Measurements from ENCODE around the gene CEACAM1.
"Not testable (repeated sequence)": the region's sequence is repeated elsewhere in the genome, so short reads cannot be mapped to it uniquely, and the experiment has no call there.

Gene CEACAM1

GRCh38 chr19:42548552-42548951, 20.3 kb upstream of the CEACAM1 start:
- no peak for DNase-seq (ENCODE audit: low read depth in 2 of 2)

GRCh38 chr19:42547929-42548328, 19.6 kb upstream of the CEACAM1 start:
- no peak for DNase-seq (ENCODE audit: low read depth in 2 of 2)

- no peak for DNase-seq (ENCODE audit: low read depth in 2 of 2)
Measured at GRCh38 chr19:42546831-42547500, 18.7 kb upstream of the CEACAM1 start.

GRCh38 chr19:42544146-42544545, 15.9 kb upstream of the CEACAM1 start:
- DNase-seq (ENCODE audit: low read depth in 2 of 2): no peak

- DNase-seq (ENCODE audit: low read depth in 2 of 2): no peak
Measured at GRCh38 chr19:42542791-42543190, 14.5 kb upstream of the CEACAM1 start.

- no peak for DNase-seq (ENCODE audit: low read depth in 2 of 2)
Measured at GRCh38 chr19:42540071-42540553, 11.8 kb upstream of the CEACAM1 start.

GRCh38 chr19:42538841-42539709, 10.8 kb upstream of the CEACAM1 start:
- DNase-seq (ENCODE audit: low read depth in 2 of 2): no peak

- DNase-seq (ENCODE audit: low read depth in 2 of 2): not testable (repeated sequence)
Measured at GRCh38 chr19:42535276-42535675, 7.0 kb upstream of the CEACAM1 start.

- DNase-seq (ENCODE audit: low read depth in 2 of 2): no peak
Measured at GRCh38 chr19:42534391-42534790, 6.1 kb upstream of the CEACAM1 start.

- DNase-seq (ENCODE audit: low read depth in 2 of 2): no peak
Measured at GRCh38 chr19:42532891-42533290, 4.6 kb upstream of the CEACAM1 start.

GRCh38 chr19:42531313-42531712, 3.0 kb upstream of the CEACAM1 start:
- DNase-seq (ENCODE audit: low read depth in 2 of 2): no peak

GRCh38 chr19:42529248-42529764, 1.0 kb upstream of the CEACAM1 start:
- peak; percentile 27 to 58 for DNase-seq (ENCODE audit: low read depth in 2 of 2)

GRCh38 chr19:42524943-42525342, 3.3 kb downstream of the CEACAM1 start:
- DNase-seq (ENCODE audit: low read depth in 2 of 2): no peak

GRCh38 chr19:42524250-42524649, 4.0 kb downstream of the CEACAM1 start:
- DNase-seq (ENCODE audit: low read depth in 2 of 2): no peak

- DNase-seq (ENCODE audit: low read depth in 2 of 2): not testable (repeated sequence)
Measured at GRCh38 chr19:42522262-42522661, 6.0 kb downstream of the CEACAM1 start.

GRCh38 chr19:42521346-42522030, 6.8 kb downstream of the CEACAM1 start:
- no peak for DNase-seq (ENCODE audit: low read depth in 2 of 2)

- no peak for DNase-seq (ENCODE audit: low read depth in 2 of 2)
Measured at GRCh38 chr19:42519108-42519507, 9.2 kb downstream of the CEACAM1 start.

GRCh38 chr19:42516771-42517170, 11.5 kb downstream of the CEACAM1 start:
- DNase-seq (ENCODE audit: low read depth in 2 of 2): no peak

- DNase-seq (ENCODE audit: low read depth in 2 of 2): no peak
Measured at GRCh38 chr19:42515241-42515832, 12.9 kb downstream of the CEACAM1 start.

- DNase-seq (ENCODE audit: low read depth in 2 of 2): no peak
Measured at GRCh38 chr19:42514449-42514848, 13.8 kb downstream of the CEACAM1 start.

- peak in 1 of 2 experiments; percentile 11 for DNase-seq (ENCODE audit: low read depth in 2 of 2)
Measured at GRCh38 chr19:42512743-42513304, 15.5 kb downstream of the CEACAM1 start.
